GM12878 (cell line): ENCODE measurements around the gene DCAF7. TPM values are rescaled to one million over a fixed set of nuclear protein-coding genes. Genes with fewer than 3 reads are reported as not detected.

ENCODE experiments used
- ATAC-seq: fragments of 200-7000 bp; cut with Tn5 transposase; 3 replicates; pipeline ENCODE4 v1.9.1; 2020; ENCODE audit warnings: mild to moderate bottlenecking, moderate library complexity
- BruUV-seq: library from RNA; stranded (reverse); fragments of 400-500 nt; replicated peaks from 2 replicates; lab custom pipeline; 2021; lab: Mats Ljungman, UMichigan
- CTCF ChIA-PET: fragments of 300-600 bp; sonication (Branson Sonifier 250); formaldehyde crosslinking; extraction: SDS; loops from one replicate; lab custom pipeline; 2021; ENCODE audit warnings: inconsistent platforms; lab: Yijun Ruan, JAX
- POLR2A ChIA-PET: fragments of 350-600 bp; formaldehyde crosslinking; extraction: SDS; loops from one replicate; lab custom pipeline; 2021; ENCODE audit warnings: inconsistent platforms; lab: Charles Lee
- RAD21 ChIA-PET: fragments of 300-600 bp; sonication (Branson Sonifier 250); formaldehyde crosslinking; loops from one replicate; lab custom pipeline; 2023; ENCODE audit warnings: antibody characterized with exemption; ENCODE audit not compliant: unreplicated experiment; lab: Charles Lee
- SMC1A ChIA-PET: fragments of 300-600 bp; sonication (Branson Sonifier 250); formaldehyde crosslinking; loops from one replicate; lab custom pipeline; 2023; ENCODE audit not compliant: unreplicated experiment, uncharacterized antibody; lab: Charles Lee
- DNase-seq: peaks from one replicate; pipeline ENCODE4 v3.0.0-alpha.2; 2011; ENCODE audit warnings: low read depth, low spot score
- FAIRE-seq: peaks from 3 replicates; lab custom pipeline; 2011; peaks lifted over from hg19 to GRCh38; lab: Jason Lieb, UNC
- H2AFZ ChIP-seq: 2 replicates; pipeline ENCODE4 v1.6.0; 2011; ENCODE audit warnings: low read depth, low read length, control low read depth; ENCODE audit not compliant: control insufficient read depth
- H3K27ac ChIP-seq: 2 replicates; pipeline ENCODE4 v1.5.1; 2011; ENCODE audit warnings: control low read depth; ENCODE audit not compliant: control insufficient read depth, insufficient read depth
- H3K27me3 ChIP-seq, 2 experiments: replicated peaks in 1 of 2; 2 replicates each; pipeline versions ENCODE4 v1.6.0 to v1.6.1; 2011; ENCODE audit warnings: low read length in 1 of 2; ENCODE audit not compliant: control insufficient read depth in 2 of 2, insufficient read depth in 2 of 2
- H3K36me3 ChIP-seq, 2 experiments: 2 replicates each; pipeline ENCODE4 v1.5.1; 2011; ENCODE audit warnings: low read length in 1 of 2; ENCODE audit not compliant: control insufficient read depth in 2 of 2, insufficient read depth in 2 of 2
- H3K4me1 ChIP-seq: 2 replicates; pipeline ENCODE4 v1.6.1; 2011; ENCODE audit warnings: mild to moderate bottlenecking, low read length, moderate library complexity, mixed read lengths; ENCODE audit not compliant: control insufficient read depth, insufficient read depth
- H3K4me2 ChIP-seq: 2 replicates; pipeline ENCODE4 v1.6.0; 2011; ENCODE audit warnings: control low read depth; ENCODE audit not compliant: control insufficient read depth, insufficient read depth
- H3K4me3 ChIP-seq: fragments of 200-600 bp; sonication (generic); 2 replicates; pipeline ENCODE4 v1.5.1; 2016
- H3K79me2 ChIP-seq: 2 replicates; pipeline ENCODE4 v1.6.0; 2011; ENCODE audit warnings: low read length; ENCODE audit not compliant: control insufficient read depth, insufficient read depth
- H3K9ac ChIP-seq: 2 replicates; pipeline ENCODE4 v1.8.0; 2011; ENCODE audit warnings: low read length, control low read depth, mixed read lengths; ENCODE audit not compliant: control insufficient read depth, insufficient read depth
- H3K9me3 ChIP-seq: replicated peaks from 3 replicates; pipeline ENCODE4 v1.5.1; 2011; ENCODE audit warnings: mild to moderate bottlenecking, low read length; ENCODE audit not compliant: control insufficient read depth, insufficient read depth
- H4K20me1 ChIP-seq: 2 replicates; pipeline ENCODE4 v1.6.0; 2011; ENCODE audit not compliant: control insufficient read depth, insufficient read depth
- BCL3 ChIP-seq: IDR thresholded peaks from 2 replicates; pipeline ENCODE4 v1.6.1; 2011; ENCODE audit warnings: borderline replicate concordance, low read depth, mild to moderate bottlenecking, moderate library complexity, low read length; ENCODE audit not compliant: insufficient read depth, poor library complexity, severe bottlenecking
- BMI1 ChIP-seq: fragments of 450-650 bp; IDR thresholded peaks from 2 replicates; pipeline ENCODE4 v1.6.1; 2016; ENCODE audit warnings: mild to moderate bottlenecking, moderate library complexity, borderline replicate concordance
- EED ChIP-seq: sonication (generic); IDR thresholded peaks from 2 replicates; pipeline ENCODE4 v1.6.1; 2016; ENCODE audit warnings: antibody characterized with exemption, low read depth
- HSF1 ChIP-seq: fragments of 150-350 bp; IDR thresholded peaks from 2 replicates; pipeline ENCODE4 v1.6.1; 2014; ENCODE audit warnings: mild to moderate bottlenecking, low read depth, low read length
- IRF3 ChIP-seq: fragments of 450-650 bp; IDR thresholded peaks from 2 replicates; pipeline ENCODE4 v1.6.1; 2014; ENCODE audit warnings: mild to moderate bottlenecking
- JUND ChIP-seq: IDR thresholded peaks from 2 replicates; pipeline ENCODE4 v1.6.1; 2012; ENCODE audit warnings: low read depth, mild to moderate bottlenecking, low read length, improper control_type of control experiment, moderate library complexity
- MYB ChIP-seq: fragments of 150-350 bp; IDR thresholded peaks from 2 replicates; pipeline ENCODE4 v1.6.1; 2014; ENCODE audit warnings: mild to moderate bottlenecking, low read depth, low read length, borderline replicate concordance
- NKRF ChIP-seq: fragments of 450-650 bp; conservative IDR thresholded peaks from 2 replicates; pipeline ENCODE4 v1.6.1; 2017; ENCODE audit warnings: mild to moderate bottlenecking, moderate library complexity
- PAX5 ChIP-seq: IDR thresholded peaks from 2 replicates; pipeline ENCODE4 v1.6.1; 2011; ENCODE audit warnings: low read depth, low read length, borderline replicate concordance
- PML ChIP-seq: IDR thresholded peaks from 2 replicates; pipeline ENCODE4 v1.6.1; 2012; ENCODE audit warnings: low read length, inconsistent platforms
- POLR2AphosphoS2 ChIP-seq: IDR thresholded peaks from 2 replicates; pipeline ENCODE4 v1.6.1; 2011; ENCODE audit warnings: low read depth, mild to moderate bottlenecking, low read length, improper control_type of control experiment, moderate library complexity
- SIX5 ChIP-seq: IDR thresholded peaks from 2 replicates; pipeline ENCODE4 v1.6.1; 2011; ENCODE audit warnings: mild to moderate bottlenecking, low read depth, low read length, moderate library complexity; ENCODE audit not compliant: severe bottlenecking
- SREBF1 ChIP-seq: IDR thresholded peaks from 2 replicates; pipeline ENCODE4 v1.6.1; 2012; ENCODE audit warnings: mild to moderate bottlenecking, low read length
- SRF ChIP-seq, 2 experiments: IDR thresholded peaks; 2 replicates each; pipeline ENCODE4 v1.6.1; 2011; ENCODE audit warnings: low read depth in 2 of 2, low read length in 2 of 2, mild to moderate bottlenecking in 1 of 2, moderate library complexity in 1 of 2
- ZNF384 ChIP-seq: IDR thresholded peaks from 2 replicates; pipeline ENCODE4 v1.6.1; 2012; ENCODE audit warnings: low read depth, mild to moderate bottlenecking, low read length, improper control_type of control experiment, borderline replicate concordance
- WGBS: methylation state at CpG from one replicate; pipeline ENCODE4 v1.1.6; 2016; ENCODE audit warnings: low lambda C conversion rate; ENCODE audit not compliant: insufficient replicate concordance, insufficient coverage; ENCODE audit errors: missing lambda C conversion rate; 5-methylcytosine and 5-hydroxymethylcytosine counted together
- in situ Hi-C: fragments of 300-500 bp; cut with MboI; formaldehyde crosslinking; loops from 9 replicates; pipeline ENCODE4 v1.14.3; 2018; ENCODE audit warnings: mixed read lengths
- intact Hi-C: fragments of 100-400 bp; cut with micrococcal nuclease; formaldehyde crosslinking; loops from one replicate; pipeline ENCODE4 v1.14.2; 2022; ENCODE audit not compliant: unreplicated experiment
- polyA plus RNA-seq, 11 experiments: library from polyadenylated mRNA; depleted of rRNA in 4 of 11; unstranded in 6 of 11; stranded (reverse) in 5 of 11; fragments of >200 nt; fragmentation: Nextera tagmentation in 4 of 11; fragmentation: Illumina TruSeq in 1 of 11; extraction: Ambion mirVana in 4 of 11; extraction: Trizol in 1 of 11; gene quantifications; 1 replicate in 1 of 11; 2 replicates in 10 of 11; pipeline versions ENCODE4 v1.2.1 to v1.2.3, GENCODE V29; 2011 to 2016; ENCODE audit warnings: inconsistent platforms in 2 of 11, missing spikeins in 2 of 11, low read depth in 1 of 11
- total RNA-seq, 4 experiments: library from RNA; depleted of rRNA in 3 of 4; stranded (reverse); fragments of >200 nt in 3 of 4; fragmentation: Illumina TruSeq in 1 of 4; extraction: Trizol in 1 of 4; gene quantifications; 2 replicates each; pipeline versions ENCODE4 v1.2.1 to v1.2.3, GENCODE V29; 2013 to 2021

DCAF7 gene
- total and polyA plus RNA-seq, 10 of the 15 experiments (the other 5 are each of a cell fraction or from before 2014, with no cell fraction given): 27.0 to 103 (median 54.5) TPM

- no peak for TF ChIP-seq HSF1
Measured at GRCh38 chr17:63538693-63539595, 11.3 kb upstream of the DCAF7 start (continued).

DNA sequence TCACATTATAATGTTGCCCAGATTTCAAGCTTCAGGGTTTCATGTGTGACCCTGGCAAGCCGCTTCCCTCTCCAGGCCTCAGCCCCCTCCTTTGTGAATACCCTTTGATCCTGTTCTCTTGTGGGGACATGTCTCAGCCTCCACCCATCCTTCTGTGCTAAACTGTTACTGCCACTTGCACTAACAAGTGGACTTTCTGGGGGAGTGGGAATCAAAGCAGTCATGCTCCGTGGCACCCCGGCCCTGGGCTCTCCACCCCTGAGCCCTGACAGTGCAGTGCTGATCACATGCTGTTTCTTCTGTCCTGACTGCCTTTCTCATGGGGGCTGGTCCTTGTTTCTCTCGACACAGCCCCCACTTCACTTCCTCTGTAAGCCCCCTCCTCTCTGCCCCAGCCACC lies 9.7 kb upstream of the DCAF7 start:
- ChIA-PET CTCF (no interaction called here), RAD21 (no interaction called here), SMC1A (no interaction called here), POLR2A (no interaction called here)
- in situ Hi-C loops (no loop called here), intact Hi-C loops (no loop called here)
- H3K9me3 ChIP-seq: no peaks in the 10 kb centered on the region
- no TSS peak for BruUV-seq
- no peak overlapping the region for H3K27ac ChIP-seq
- no peaks in the 10 kb centered on the region for H3K79me2 ChIP-seq
- H3K9ac ChIP-seq: no peak overlapping the region
- DNase-seq (no peak), FAIRE-seq (no peak), ATAC-seq (no peak)
- H3K4me1 ChIP-seq: no peaks in the 10 kb centered on the region
- H3K4me2 ChIP-seq: no peak overlapping the region
- no peak overlapping the region for H3K4me3 ChIP-seq
- no peaks in the 10 kb centered on the region for H4K20me1 ChIP-seq
- no peak overlapping the region for H2AFZ ChIP-seq
- H3K36me3 ChIP-seq: no peaks in the 10 kb centered on the region
- 53% methylated on average over 4 of the region's 4 CpGs for WGBS
- peaks cover 0 to 9% of the 10 kb centered on the region in 2 experiments; a peak in 3 of 4 replicates for H3K27me3 ChIP-seq
- TF ChIP-seq PML (no peak), EED (no peak), NKRF (no peak), SIX5 (no peak), SRF (IDR thresholded peaks at IDR 0.05; ENCODE audit: low read depth in 2 of 2, low read length in 2 of 2) (no peak), BMI1 (no peak), ZNF384 (no peak), PAX5 (no peak), MYB (no peak), JUND (no peak), SREBF1 (no peak), IRF3 (no peak), BCL3 (no peak), POLR2AphosphoS2 (no peak)
